Non-pigmented ciliary epithelial cell (primary cell): ENCODE measurements around the gene LMO2.

ENCODE experiments used
- DNase-seq: peaks from one replicate; pipeline ENCODE4 v3.0.0-alpha.2; 2010; ENCODE audit warnings: low read depth

The LMO2 gene

DNA sequence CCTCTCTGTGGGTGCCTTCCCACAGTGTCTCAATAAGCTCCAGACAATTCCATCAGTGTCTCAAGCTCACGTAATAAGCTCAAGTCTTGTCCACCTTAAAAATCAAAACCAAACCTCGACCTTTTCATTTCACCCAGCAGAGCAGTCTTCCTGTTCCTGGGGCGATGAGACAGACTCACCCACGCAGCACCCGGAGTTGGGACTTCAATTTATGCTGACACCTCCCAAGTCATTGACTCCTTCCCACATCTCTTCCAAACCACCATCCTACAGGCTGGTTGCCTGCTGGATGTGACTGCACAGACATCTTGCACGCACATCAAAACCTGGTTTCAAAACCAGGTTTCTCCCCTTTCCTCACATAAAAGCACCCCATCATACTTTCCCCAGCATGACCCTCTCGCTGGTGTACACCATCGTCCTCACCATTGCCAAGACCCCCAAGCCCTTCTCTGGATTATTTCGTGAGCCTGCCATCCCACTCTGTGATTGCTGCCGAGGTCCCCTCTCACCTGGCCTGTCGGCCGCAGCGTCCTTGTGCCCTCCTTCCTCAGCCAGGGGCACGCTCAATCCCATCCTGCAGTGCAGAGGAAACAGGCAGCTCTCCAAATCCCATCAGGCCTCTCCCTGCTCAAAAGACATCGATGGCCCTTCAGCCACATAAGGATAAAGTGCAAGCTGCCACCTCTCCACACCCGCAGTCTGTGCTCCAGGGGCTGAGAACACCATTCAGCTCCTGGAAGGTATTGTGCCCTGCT is 72.4 kb downstream of the LMO2 start:
- no peak for DNase-seq
